NCI-H1417 treated with DMSO at 0.1 percent for 48 hours (cell line): ENCODE data around the gene TNFRSF9.
"Not testable (repeated sequence)": the region's sequence is repeated elsewhere in the genome, so short reads cannot be mapped to it uniquely, and the experiment has no call there.

ENCODE experiments used
- DNase-seq: peaks from one replicate; lab custom pipeline; 2025; lab: John Stamatoyannopoulos, UW

The TNFRSF9 gene

GRCh38 chr1:7919880-7920279 lies 20.8 kb downstream of the TNFRSF9 start:
- no peak for DNase-seq

- not testable (repeated sequence) for DNase-seq
Measured at GRCh38 chr1:7917971-7918370, 22.7 kb downstream of the TNFRSF9 start.

GRCh38 chr1:7916501-7916830 lies 24.2 kb downstream of the TNFRSF9 start:
- DNase-seq, result no peak

GRCh38 chr1:7915826-7916500 lies 24.7 kb downstream of the TNFRSF9 start:
- DNase-seq, result no peak

GRCh38 chr1:7912743-7913557 lies 27.7 kb downstream of the TNFRSF9 start:
- DNase-seq, result no peak

GRCh38 chr1:7912145-7912544 lies 28.5 kb downstream of the TNFRSF9 start:
- DNase-seq, result no peak

GRCh38 chr1:7905262-7905661 lies 35.4 kb downstream of the TNFRSF9 start:
- no peak for DNase-seq

- DNase-seq, result peak; percentile 19
Measured at GRCh38 chr1:7902478-7903085, 38.1 kb downstream of the TNFRSF9 start.

- DNase-seq, result no peak
Measured at GRCh38 chr1:7899741-7900140, 40.9 kb downstream of the TNFRSF9 start.

- DNase-seq, result no peak
Measured at GRCh38 chr1:7898962-7899361, 41.7 kb downstream of the TNFRSF9 start.

GRCh38 chr1:7896994-7897393 lies 43.6 kb downstream of the TNFRSF9 start:
- DNase-seq, result no peak

GRCh38 chr1:7893529-7894180 lies 47.0 kb downstream of the TNFRSF9 start:
- no peak for DNase-seq

- no peak for DNase-seq
Measured at GRCh38 chr1:7891804-7892203, 48.8 kb downstream of the TNFRSF9 start.

- no peak for DNase-seq
Measured at GRCh38 chr1:7890853-7891252, 49.8 kb downstream of the TNFRSF9 start.

GRCh38 chr1:7888248-7889081 lies 52.2 kb downstream of the TNFRSF9 start:
- no peak for DNase-seq

- no peak for DNase-seq
Measured at GRCh38 chr1:7886405-7886745, 54.3 kb downstream of the TNFRSF9 start.

GRCh38 chr1:7885513-7886404 lies 54.9 kb downstream of the TNFRSF9 start:
- DNase-seq, result no peak

- DNase-seq, result no peak
Measured at GRCh38 chr1:7884757-7885156, 55.9 kb downstream of the TNFRSF9 start.

- DNase-seq, result no peak
Measured at GRCh38 chr1:7879228-7879627, 61.4 kb downstream of the TNFRSF9 start.

- DNase-seq, result no peak
Measured at GRCh38 chr1:7878027-7878426, 62.6 kb downstream of the TNFRSF9 start.
